ENCODE measurements around the gene CENPP.

- no peak for TF ChIP-seq CTCF (IDR thresholded peaks at IDR 0.05)
- no peak for TF ChIP-seq POLR2AphosphoS5 (IDR thresholded peaks at IDR 0.05)
- no peak for TF ChIP-seq POLR2A (IDR thresholded peaks at IDR 0.05)
- no peak for TF ChIP-seq EP300 (IDR thresholded peaks at IDR 0.05; ENCODE audit: low read depth)
These were observed 212.8 kb downstream of the CENPP start for GRCh38 chr9:92538541-92538940.

Measured in transverse colon (tissue), 4 donors.